ENCODE results near the gene ELAC1. TPM values are rescaled to one million over a fixed set of nuclear protein-coding genes. Genes with fewer than 3 reads are reported as not detected.

Gene ELAC1
- polyA plus RNA-seq, 2 of the 4 experiments (the other 2 are of a cell fraction): 4.2 to 6.6 TPM

GRCh38 chr18:50989711-50990110 is 21.9 kb downstream of the ELAC1 start:
- peaks cover 6% of the 10 kb centered on the region; the same call in 1 of the 3 replicates for H3K4me1 ChIP-seq
- TF ChIP-seq POLR2AphosphoS2 (conservative IDR thresholded peaks at IDR 0.05; ENCODE audit: low read length): no peak
- TF ChIP-seq MAZ (IDR thresholded peaks at IDR 0.05; ENCODE audit: borderline replicate concordance, low read depth, low read length): no peak
- TF ChIP-seq CHD4 (IDR thresholded peaks at IDR 0.05; ENCODE audit: borderline replicate concordance): no peak
- no peak for TF ChIP-seq ELK1 (IDR thresholded peaks at IDR 0.05; ENCODE audit: low read depth, low read length)
- no peak for TF ChIP-seq TFCP2L1 (CRISPR knock-in tag; IDR thresholded peaks at IDR 0.05)
- no peak for TF ChIP-seq KDM5A (IDR thresholded peaks at IDR 0.05)
- TF ChIP-seq PHF8 (IDR thresholded peaks at IDR 0.05; ENCODE audit: borderline replicate concordance, low read depth): no peak
- no peak for TF ChIP-seq SREBF2 (IDR thresholded peaks at IDR 0.05)
- no peak for TF ChIP-seq RFX5 (IDR thresholded peaks at IDR 0.05)
- no peak for TF ChIP-seq USF2 (IDR thresholded peaks at IDR 0.05)
- no peak for TF ChIP-seq HOXB5 (CRISPR knock-in tag; IDR thresholded peaks at IDR 0.05)
- no peak for TF ChIP-seq MAFK (IDR thresholded peaks at IDR 0.05; ENCODE audit: partially characterized antibody)
- TF ChIP-seq REST (IDR thresholded peaks at IDR 0.05): no peak
- no peak for TF ChIP-seq RARB (CRISPR knock-in tag; IDR thresholded peaks at IDR 0.05)
- TF ChIP-seq HMGXB4 (CRISPR knock-in tag; IDR thresholded peaks at IDR 0.05; ENCODE audit: borderline replicate concordance): no peak
- TF ChIP-seq BHLHE40 (IDR thresholded peaks at IDR 0.05; ENCODE audit: low read depth, low read length): no peak
- TF ChIP-seq GATA3 (IDR thresholded peaks at IDR 0.05; ENCODE audit: borderline replicate concordance): no peak
- no peak for TF ChIP-seq EHF (CRISPR knock-in tag; IDR thresholded peaks at IDR 0.05)
- no peak for TF ChIP-seq NFE2L2 (conservative IDR thresholded peaks at IDR 0.05; ENCODE audit: low read length)
- TF ChIP-seq FOXS1 (CRISPR knock-in tag; IDR thresholded peaks at IDR 0.05): no peak
- 59% methylated on average over 3 of the region's 3 CpGs for WGBS (ENCODE audit: missing lambda C conversion rate)
- H3K9me3 ChIP-seq: no peaks in the 10 kb centered on the region
- no peak overlapping the region for H3K27ac ChIP-seq
- no peak for ATAC-seq
- CTCF ChIA-PET: no interaction called here
- no peak overlapping the region for H3K4me3 ChIP-seq
- no peak overlapping the region for H3K4me2 ChIP-seq
- POLR2A ChIA-PET: no interaction called here
- FAIRE-seq: no peak
- DNase-seq (ENCODE audit: low read depth in 1 of 2, low spot score in 1 of 2): no peak

GRCh38 chr18:50992351-50992762 is 24.5 kb downstream of the ELAC1 start:
- Histone ChIP-seq H3K4me3 (no peak overlapping the region), H3K9me3 (no peaks in the 10 kb centered on the region), H3K4me1 (no peaks in the 10 kb centered on the region), H3K4me2 (no peak overlapping the region), H3K27ac (no peak overlapping the region)
- WGBS (ENCODE audit: missing lambda C conversion rate): 67% methylated on average over 3 of the region's 3 CpGs
- DNase-seq (ENCODE audit: low read depth in 1 of 2, low spot score in 1 of 2) (no peak), FAIRE-seq (no peak), ATAC-seq (no peak)
- ChIA-PET CTCF (interaction anchor here (1.2 kb wide), 1 partner anchor 18 kb away, joined by 3 read pairs; no protein-coding TSS in a partner anchor), POLR2A (no interaction called here)
- TF ChIP-seq TP53 (CRISPR knock-in tag; IDR thresholded peaks at IDR 0.05) (no peak), E2F6 (IDR thresholded peaks at IDR 0.05; ENCODE audit: borderline replicate concordance, low read depth) (no peak)

All from A549 (cell line).